NCI-H2029 (cell line): ENCODE data around the gene EME2.
"Not testable (repeated sequence)": the region's sequence is repeated elsewhere in the genome, so short reads cannot be mapped to it uniquely, and the experiment has no call there.

ENCODE experiments used
- DNase-seq: peaks from one replicate; lab custom pipeline; 2025; lab: John Stamatoyannopoulos, UW

EME2 gene

GRCh38 chr16:1772362-1772907 is at the start of gene EME2:
Gene EME2, plus strand, starts transcription at chr16:1772810. Its CDS starts 418 bp downstream, at chr16:1773228.
- DNase-seq, result peak; percentile 18

DNA sequence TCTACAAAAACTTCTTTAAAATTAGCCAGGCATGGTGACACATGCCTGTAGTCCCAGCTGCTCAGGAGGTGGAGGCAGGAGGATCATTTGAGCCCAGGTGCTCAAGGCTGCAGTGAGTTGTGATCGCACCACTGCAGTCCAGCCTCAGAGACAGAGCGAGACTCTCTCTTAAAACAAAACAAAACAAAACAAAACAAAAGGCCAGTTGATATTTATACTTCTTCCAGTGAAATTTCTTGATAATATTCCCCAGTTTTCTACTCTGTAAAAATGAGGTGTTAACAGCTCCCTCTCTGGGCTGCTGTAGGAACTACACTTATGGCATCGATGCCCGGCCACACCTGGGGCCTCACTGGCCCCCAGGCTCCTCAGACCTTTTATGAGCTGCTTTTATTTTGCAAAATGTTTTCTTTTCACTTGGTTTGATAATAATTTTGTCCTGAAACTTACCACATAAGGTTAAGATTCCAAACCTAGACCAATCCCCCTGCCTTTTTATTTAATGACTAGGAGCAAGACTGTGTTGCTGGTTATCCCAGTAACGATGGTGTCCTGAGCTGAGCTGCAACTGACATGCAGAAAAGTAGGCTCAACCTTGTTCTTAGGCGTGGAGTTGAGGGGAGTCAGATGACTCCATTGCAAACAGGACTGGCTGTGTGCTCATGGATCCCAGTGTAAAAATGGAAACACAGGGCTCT is 49.0 kb upstream of the EME2 start:
- DNase-seq, result peak; percentile 24

DNA sequence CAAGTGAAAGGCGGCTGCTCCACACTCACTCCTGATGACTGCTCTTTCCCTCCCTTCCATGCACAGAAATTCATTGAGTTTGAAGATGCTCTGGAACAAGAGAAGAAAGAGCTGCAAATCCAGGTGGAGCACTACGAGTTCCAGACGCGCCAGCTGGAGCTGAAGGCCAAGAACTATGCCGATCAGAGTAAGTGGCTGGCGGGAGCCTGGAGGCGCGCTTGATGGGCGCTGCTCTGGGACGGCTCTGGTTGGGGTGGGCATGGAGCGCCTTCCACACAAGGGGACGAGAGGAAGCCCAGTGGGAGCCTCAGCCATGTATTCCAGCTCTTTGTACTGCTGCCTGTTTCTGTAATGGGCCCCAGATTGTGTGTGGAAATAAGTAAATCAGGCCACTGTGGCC is 48.1 kb upstream of the EME2 start:
- DNase-seq, result no peak

DNA sequence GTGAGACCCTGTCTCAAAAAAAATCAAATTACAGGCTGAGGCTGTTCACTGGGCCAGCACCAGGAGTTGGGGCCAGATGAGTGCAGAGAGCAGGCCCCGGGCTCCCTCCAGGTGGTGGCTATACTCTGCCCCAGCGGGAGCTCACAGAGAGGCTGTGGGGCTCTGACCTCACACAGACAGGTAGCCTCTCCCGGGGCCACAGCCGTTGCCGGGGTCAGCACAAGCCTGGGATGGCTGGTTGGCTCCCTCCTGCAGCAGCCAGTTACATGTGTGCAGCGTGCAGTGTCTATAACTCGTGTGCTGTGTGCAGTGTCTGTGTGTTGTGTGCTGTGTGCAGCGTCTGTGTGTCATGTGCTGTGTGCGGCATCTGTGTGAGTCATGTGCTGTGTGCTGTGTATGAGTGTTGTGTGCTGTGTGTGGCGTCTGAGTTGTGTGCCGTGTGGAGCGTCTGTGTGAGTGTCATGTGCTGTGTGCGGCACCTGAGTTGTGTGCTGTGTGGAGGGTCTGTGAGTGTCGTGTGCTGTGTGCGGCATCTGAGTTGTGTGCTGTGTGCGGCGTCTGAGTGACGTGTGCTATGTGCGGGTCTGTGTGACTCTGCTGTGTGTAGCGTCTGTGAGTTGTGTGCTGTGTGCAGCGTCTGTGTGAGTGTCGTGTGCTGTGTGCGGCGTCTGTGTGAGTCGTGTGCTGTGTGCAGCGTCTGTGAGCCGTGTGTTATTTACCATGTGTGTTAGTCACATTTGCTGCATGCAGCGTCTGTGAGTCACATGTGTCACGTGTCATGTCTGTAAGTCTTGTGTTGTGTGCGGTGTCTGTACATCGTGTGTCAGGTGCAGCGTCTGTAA is 45.7 kb upstream of the EME2 start:
- no peak for DNase-seq

DNA sequence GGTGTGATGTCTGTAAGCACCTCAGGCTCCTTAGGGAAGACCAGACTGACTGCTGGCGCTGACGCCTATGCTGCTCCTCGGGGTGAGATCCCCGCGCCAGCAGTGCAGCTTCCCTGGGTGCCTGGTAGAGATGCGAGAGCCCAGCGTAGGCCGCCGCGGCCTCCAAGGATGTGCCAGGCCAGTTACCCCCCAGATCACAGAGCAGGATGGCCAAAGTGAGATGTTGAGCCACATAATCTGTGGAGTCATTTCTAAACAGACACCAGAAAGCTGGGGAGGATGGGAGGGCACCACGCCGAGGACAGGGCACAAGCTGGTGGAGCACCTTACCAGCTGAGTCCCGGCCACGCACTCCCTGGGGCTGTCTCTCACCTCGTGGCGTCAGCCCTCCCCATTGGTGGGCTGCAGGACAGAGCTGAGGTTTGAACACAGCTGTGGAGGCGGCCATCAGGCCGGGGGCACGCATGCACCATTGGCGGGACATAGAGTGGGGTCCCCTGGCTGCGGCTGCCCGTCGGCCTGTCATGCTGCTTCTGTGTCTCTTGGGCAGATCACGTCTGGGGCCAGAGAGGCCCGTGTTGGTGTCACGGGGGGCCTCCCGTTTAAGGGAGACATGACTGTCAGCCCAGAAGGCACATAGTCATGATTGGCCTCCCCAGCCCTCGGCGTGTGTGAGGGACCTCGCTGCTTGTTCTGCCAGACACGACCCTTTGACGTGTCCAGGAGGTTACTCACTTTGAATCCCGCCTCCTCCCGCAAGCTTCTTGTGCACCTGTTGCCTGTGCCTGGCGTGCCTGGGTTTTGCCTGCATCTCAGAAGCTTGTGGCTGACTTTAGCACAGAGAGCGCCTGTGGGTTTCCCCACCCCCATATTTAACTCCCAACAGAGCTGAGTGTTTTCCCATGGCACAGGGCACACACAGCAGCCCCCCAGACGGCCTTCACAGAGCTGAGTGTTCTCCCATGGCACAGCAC is 44.7 kb upstream of the EME2 start:
- no peak for DNase-seq

- DNase-seq, result no peak
Observed at GRCh38 chr16:1729026-1729425, 43.6 kb upstream of the EME2 start.

DNA sequence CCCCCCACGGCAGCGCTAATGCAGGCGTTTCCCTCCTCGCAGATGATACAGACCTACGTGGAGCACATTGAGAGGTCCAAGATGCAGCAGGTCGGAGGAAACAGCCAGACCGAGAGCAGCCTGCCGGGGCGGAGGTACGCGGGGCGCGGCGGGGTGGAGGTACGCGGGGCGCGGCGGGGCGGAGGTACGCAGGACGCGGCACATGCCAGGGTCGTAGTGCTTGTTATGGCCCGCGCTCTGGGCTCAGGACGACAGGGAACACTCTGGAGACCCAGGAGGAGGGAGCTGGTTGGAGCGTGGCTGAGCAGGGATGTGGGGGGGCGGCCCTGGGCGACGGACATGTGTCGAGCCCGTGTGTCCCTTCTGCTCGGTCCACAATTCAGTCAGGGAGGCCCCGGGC is 43.2 kb upstream of the EME2 start:
- no peak for DNase-seq

GRCh38 chr16:1731073-1731472 is 41.5 kb upstream of the EME2 start:
- DNase-seq, result no peak

GRCh38 chr16:1731603-1732002 is 41.0 kb upstream of the EME2 start:
- DNase-seq, result no peak

- no peak for DNase-seq
Observed at GRCh38 chr16:1732071-1732470, 40.5 kb upstream of the EME2 start.

GRCh38 chr16:1732551-1732987 is 40.0 kb upstream of the EME2 start:
- not testable (repeated sequence) for DNase-seq

GRCh38 chr16:1734123-1734522 is 38.5 kb upstream of the EME2 start:
- DNase-seq, result no peak

- DNase-seq, result no peak
Observed at GRCh38 chr16:1734816-1735215, 37.8 kb upstream of the EME2 start.

DNA sequence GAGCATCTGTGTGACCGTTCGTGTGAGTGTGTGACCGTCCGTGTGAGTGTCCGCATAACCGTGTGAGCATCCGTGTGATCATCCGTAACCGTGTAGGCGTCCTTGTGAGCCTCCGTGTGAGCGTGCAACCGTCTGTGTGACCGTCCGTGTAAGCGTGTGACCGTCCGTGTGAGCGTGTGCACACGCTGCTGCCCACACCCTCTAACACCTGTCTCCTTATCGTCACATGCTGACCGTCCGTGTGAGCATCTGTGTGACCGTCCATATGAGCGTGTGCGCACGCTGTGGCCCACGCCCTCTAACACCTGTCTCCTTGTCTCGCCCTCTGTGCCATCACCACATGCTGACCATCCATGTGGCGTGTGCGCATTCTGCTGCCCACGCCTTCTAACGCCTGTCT is 32.4 kb upstream of the EME2 start:
- no peak for DNase-seq

- no peak for DNase-seq
Observed at GRCh38 chr16:1740781-1741490, 31.7 kb upstream of the EME2 start.

DNA sequence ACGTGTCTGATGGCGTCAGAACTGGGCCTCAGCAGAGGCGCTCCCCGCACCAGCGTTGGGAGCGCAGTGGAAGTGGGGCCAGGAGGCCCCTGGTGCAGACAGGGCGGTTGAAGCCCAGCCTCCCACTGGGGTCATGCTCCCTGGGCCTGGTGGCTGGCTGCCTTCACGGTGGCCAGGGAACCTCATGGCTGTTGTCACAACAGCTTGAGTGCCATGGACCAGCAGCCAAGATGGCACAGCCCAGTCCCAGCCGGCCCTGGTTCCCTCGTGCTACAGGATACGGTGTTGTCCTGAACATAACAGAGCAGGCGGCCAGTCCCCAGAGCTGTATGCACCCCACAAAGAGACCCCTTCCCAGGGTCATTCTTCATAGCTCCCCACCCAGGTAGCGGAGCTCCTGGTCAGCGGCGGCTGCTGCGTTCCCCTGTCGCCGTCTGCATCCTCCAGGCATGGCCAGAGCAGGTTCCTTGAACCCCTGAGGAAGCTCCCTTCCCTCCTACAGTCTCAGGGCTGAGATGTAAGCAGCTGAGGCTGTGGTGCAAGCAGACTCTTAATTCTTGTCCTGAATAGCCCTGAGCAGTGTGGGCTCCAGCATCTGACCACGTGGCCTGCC is 31.0 kb upstream of the EME2 start:
- DNase-seq, result no peak

- DNase-seq, result no peak
Observed at GRCh38 chr16:1743376-1744337, 29.0 kb upstream of the EME2 start.

- DNase-seq, result no peak
Observed at GRCh38 chr16:1744338-1744840, 28.2 kb upstream of the EME2 start.

DNA sequence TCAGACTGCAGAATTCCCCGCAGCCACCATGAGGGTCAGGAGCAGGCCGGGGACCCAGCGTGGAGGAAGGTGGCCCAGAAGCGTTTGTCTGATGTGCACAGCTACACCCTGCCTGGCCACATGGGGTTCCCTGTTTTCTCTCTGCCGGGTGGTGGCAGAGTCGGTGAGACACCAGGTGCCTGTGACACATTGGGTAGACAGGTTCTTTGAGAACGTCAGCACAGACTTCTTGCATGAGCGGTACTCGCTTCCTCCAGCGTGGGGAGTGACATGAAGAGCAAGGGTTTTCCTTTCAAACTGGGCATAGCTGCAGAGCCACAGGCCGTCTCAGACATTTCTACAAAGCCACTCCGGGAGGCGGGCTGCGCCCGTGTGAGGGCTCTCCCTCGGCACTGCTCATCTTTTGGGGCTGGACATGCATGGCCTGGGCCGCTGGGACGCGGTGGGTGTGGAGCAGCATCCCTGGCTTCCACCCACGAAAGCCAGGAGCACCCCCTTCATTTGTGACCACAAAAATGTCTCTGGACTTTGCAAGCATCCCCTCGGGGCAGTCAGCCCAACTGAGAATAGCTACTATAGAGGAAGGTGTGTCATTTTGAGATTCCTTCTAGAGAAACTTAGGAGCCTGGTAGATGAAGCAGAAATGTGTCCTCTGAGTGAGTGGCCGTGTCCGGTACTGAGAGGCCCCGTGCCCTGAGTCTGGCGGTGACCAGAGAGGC is 27.3 kb upstream of the EME2 start:
- no peak for DNase-seq
